ENCODE measurements around the gene TEC. TPM values are rescaled to one million over a fixed set of nuclear protein-coding genes. Genes with fewer than 3 reads are reported as not detected.

The TEC gene
- total and polyA plus RNA-seq, 9 of the 15 experiments (the other 6 are each of a cell fraction or from before 2014, with no cell fraction given) = 5.3 to 14.7 (median 8.8) TPM

GRCh38 chr4:48215977-48216376, 53.7 kb downstream of the TEC start:
- ChIA-PET CTCF (ENCODE audit: low intra/inter-chr PET ratio) (no interaction called here), POLR2A (interaction anchor here (1.4 kb wide), 1 partner anchor 11 kb away, joined by 5 read pairs; no protein-coding TSS in a partner anchor)
- Histone ChIP-seq H3K9me3 (replicated peaks; ENCODE audit: control insufficient read depth, insufficient read depth, low read depth, low read length) (no peaks in the 10 kb centered on the region), H4K20me1 (replicated peaks; ENCODE audit: control insufficient read depth, insufficient read depth, low read length) (no peaks in the 10 kb centered on the region), H3K27ac (ENCODE audit: extremely low read depth, low read depth, low read length) (no peak overlapping the region), H2AFZ (ENCODE audit: low read depth, low read length) (no peak overlapping the region), H3K4me1 (replicated peaks in 1 of 2; ENCODE audit: control insufficient read depth in 2 of 2, insufficient read depth in 2 of 2, low read length in 2 of 2) (peaks cover 3 to 26% of the 10 kb centered on the region in 2 experiments; a peak in 3 of 5 replicates), H3K9me1 (ENCODE audit: control insufficient read depth, insufficient read depth, low read length) (no peaks in the 10 kb centered on the region), H3K27me3 (ENCODE audit: control insufficient read depth in 2 of 2, insufficient read depth in 2 of 2, low read length in 2 of 2) (no peaks in the 10 kb centered on the region), H3K9ac (ENCODE audit: insufficient read depth in 1 of 2, low read depth in 2 of 2, low read length in 2 of 2) (no peak overlapping the region), H3K36me3 (ENCODE audit: control insufficient read depth, insufficient read depth, low read length) (peaks cover 4% of the 10 kb centered on the region; the same call in 1 of the 3 replicates), H3K4me2 (ENCODE audit: insufficient read depth, low read length) (no peak overlapping the region), H3K79me2 (ENCODE audit: control insufficient read depth, insufficient read depth, low read length) (peaks cover 46% of the 10 kb centered on the region), H3K4me3 (no peak overlapping the region)
- FAIRE-seq (no peak), DNase-seq (ENCODE audit: extremely low read depth in 1 of 4, low spot score in 3 of 4) (no peak), ATAC-seq (no peak)
- intact Hi-C loops (cut with micrococcal nuclease) = no loop called here
- BruUV-seq (replicated peaks) = no TSS peak
- WGBS (ENCODE audit: insufficient coverage, low coverage, missing lambda C conversion rate) = 100% methylated on average over 1 of the region's 1 CpG
- in situ Hi-C loops (cut with MboI) = no loop called here
- TF ChIP-seq POLR3G (IDR thresholded peaks at IDR 0.05; ENCODE audit: extremely low read depth, insufficient read length, insufficient replicate concordance) = no peak
- no peak for TF ChIP-seq RAD21 (CRISPR knock-in tag; conservative IDR thresholded peaks at IDR 0.05 in 1 of 2, IDR thresholded peaks at IDR 0.05 in 1 of 2)
- no peak for TF ChIP-seq JUNB (CRISPR knock-in tag; conservative IDR thresholded peaks at IDR 0.05)
- 0 out of 4 replicates have a peak, but pooled peaks of 1 of the 2 experiments have one; percentile 25 for TF ChIP-seq RCOR1 (IDR thresholded peaks at IDR 0.05; ENCODE audit: borderline replicate concordance in 1 of 2, low read depth in 2 of 2, low read length in 2 of 2)
- TF ChIP-seq HMBOX1 (IDR thresholded peaks at IDR 0.05) = no peak
- no peak for TF ChIP-seq NRF1 (conservative IDR thresholded peaks at IDR 0.05 in 1 of 2, IDR thresholded peaks at IDR 0.05 in 1 of 2)
- no peak for TF ChIP-seq E2F3 (CRISPR knock-in tag; IDR thresholded peaks at IDR 0.05)
- peak; percentile 42; the same call in 1 of the 2 replicates for TF ChIP-seq SMARCA5 (IDR thresholded peaks at IDR 0.05)
- peak; percentile 71 for TF ChIP-seq BCOR (IDR thresholded peaks at IDR 0.05)
- no peak for TF ChIP-seq ILF3 (IDR thresholded peaks at IDR 0.05; ENCODE audit: borderline replicate concordance)
- no peak for TF ChIP-seq KAT8 (IDR thresholded peaks at IDR 0.05; ENCODE audit: low read depth)
- no peak for TF ChIP-seq ZNF224 (CRISPR knock-in tag; IDR thresholded peaks at IDR 0.05)
- no peak for TF ChIP-seq ESRRB (CRISPR knock-in tag; IDR thresholded peaks at IDR 0.05; ENCODE audit: borderline replicate concordance)
- no peak for TF ChIP-seq PHB2 (IDR thresholded peaks at IDR 0.05; ENCODE audit: low read depth)
- no peak for TF ChIP-seq ZNF197 (CRISPR knock-in tag; IDR thresholded peaks at IDR 0.05; ENCODE audit: low read depth)
- TF ChIP-seq ZNF277 (CRISPR knock-in tag; IDR thresholded peaks at IDR 0.05; ENCODE audit: borderline replicate concordance) = no peak

Data from K562 (cell line).